ENCODE data around the gene C2orf92.
"Not testable (repeated sequence)": the region's sequence is repeated elsewhere in the genome, so short reads cannot be mapped to it uniquely, and the experiment has no call there.

The C2orf92 gene

GRCh38 chr2:97662386-97662894, 7.1 kb upstream of the C2orf92 start:
- H3K9me3 ChIP-seq (ENCODE audit: control insufficient read depth, insufficient read depth, low read length): no peaks in the 10 kb centered on the region
- peaks cover 5% of the 10 kb centered on the region for H3K4me1 ChIP-seq (ENCODE audit: control insufficient read depth, insufficient read depth, low read length)
- H3K4me3 ChIP-seq (ENCODE audit: low read depth, low read length): peak overlapping the region; percentile 77
- no peaks in the 10 kb centered on the region for H3K27me3 ChIP-seq (ENCODE audit: control insufficient read depth, insufficient read depth, low read length)
- peaks cover 18% of the 10 kb centered on the region for H3K36me3 ChIP-seq (ENCODE audit: control insufficient read depth, insufficient read depth, low read length)
- peak overlapping the region; percentile 47 for H3K9ac ChIP-seq (ENCODE audit: low read depth, low read length)

GRCh38 chr2:97662895-97663625, 6.5 kb upstream of the C2orf92 start:
- peak overlapping the region; percentile 77 for H3K4me3 ChIP-seq (ENCODE audit: low read depth, low read length)
- H3K27me3 ChIP-seq (ENCODE audit: control insufficient read depth, insufficient read depth, low read length): no peaks in the 10 kb centered on the region
- peaks cover 15% of the 10 kb centered on the region for H3K36me3 ChIP-seq (ENCODE audit: control insufficient read depth, insufficient read depth, low read length)
- H3K9me3 ChIP-seq (ENCODE audit: control insufficient read depth, insufficient read depth, low read length): no peaks in the 10 kb centered on the region
- peak overlapping the region; percentile 62 for H3K9ac ChIP-seq (ENCODE audit: low read depth, low read length)
- peaks cover 5% of the 10 kb centered on the region for H3K4me1 ChIP-seq (ENCODE audit: control insufficient read depth, insufficient read depth, low read length)

DNA sequence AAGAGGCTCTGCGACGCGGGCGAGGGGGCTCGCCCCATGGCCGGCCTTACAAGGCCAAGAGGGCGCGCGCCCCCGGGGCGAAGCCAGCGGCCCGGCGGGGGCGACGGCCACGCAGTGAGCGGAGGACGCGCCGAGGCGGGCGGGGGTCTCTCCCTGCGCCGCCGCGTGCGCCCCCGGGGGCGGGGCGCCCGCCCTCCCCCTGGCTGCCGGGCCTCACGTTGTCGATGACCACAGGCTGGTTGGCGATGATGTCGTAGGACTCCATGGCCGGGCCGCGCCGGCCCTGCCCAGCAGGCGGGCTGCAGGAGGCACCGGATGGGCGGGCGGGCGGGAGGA, 5.9 kb upstream of the C2orf92 start:
- peak overlapping the region; percentile 77 for H3K4me3 ChIP-seq (ENCODE audit: low read depth, low read length)
- peak overlapping the region; percentile 62 for H3K9ac ChIP-seq (ENCODE audit: low read depth, low read length)
- H3K9me3 ChIP-seq (ENCODE audit: control insufficient read depth, insufficient read depth, low read length): no peaks in the 10 kb centered on the region
- no peaks in the 10 kb centered on the region for H3K27me3 ChIP-seq (ENCODE audit: control insufficient read depth, insufficient read depth, low read length)
- H3K4me1 ChIP-seq (ENCODE audit: control insufficient read depth, insufficient read depth, low read length): peaks cover 5% of the 10 kb centered on the region
- H3K36me3 ChIP-seq (ENCODE audit: control insufficient read depth, insufficient read depth, low read length): peaks cover 9% of the 10 kb centered on the region

DNA sequence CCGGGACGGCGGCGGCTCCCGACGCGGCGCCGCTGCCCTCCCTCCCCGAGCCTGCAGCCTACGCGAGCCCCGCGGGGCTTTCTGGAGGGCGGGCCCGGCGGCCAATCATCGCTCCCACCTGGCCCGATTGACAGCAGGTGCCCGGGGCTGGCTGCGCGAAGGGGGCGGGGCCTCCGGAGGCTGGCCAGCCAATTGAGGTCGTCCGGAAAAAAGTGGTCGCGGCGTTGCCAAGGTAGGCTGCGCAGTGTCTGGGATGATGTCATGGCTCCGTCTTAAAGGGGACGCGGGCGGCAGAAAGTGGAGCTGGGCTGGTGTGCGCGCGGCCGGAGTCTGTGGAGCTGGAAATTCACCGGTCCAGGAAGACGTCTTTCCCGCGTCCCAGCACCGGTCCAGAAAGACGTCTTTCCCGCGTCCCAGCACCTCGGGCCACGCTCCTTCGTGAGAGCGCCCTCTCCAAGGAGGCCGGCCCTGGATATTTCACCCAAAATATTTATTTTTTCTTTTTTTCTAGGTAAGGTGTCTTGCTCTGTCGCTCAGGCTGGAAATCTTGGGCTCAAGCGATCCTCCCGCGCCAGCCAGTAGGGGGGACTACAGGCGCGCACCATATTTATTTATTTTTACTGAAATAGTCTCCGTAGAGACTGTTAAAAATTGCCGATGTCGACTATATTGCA, 5.4 kb upstream of the C2orf92 start, which contains the start of gene ACTR1B:
TSS of gene ACTR1B (minus strand) at position 83 of the 674 bp plus-strand sequence. CDS start 154 bp downstream, outside the sequence.
- Histone ChIP-seq H3K4me1 (ENCODE audit: control insufficient read depth, insufficient read depth, low read length) (peaks cover 5% of the 10 kb centered on the region), H3K36me3 (ENCODE audit: control insufficient read depth, insufficient read depth, low read length) (peaks cover 4% of the 10 kb centered on the region), H3K9ac (ENCODE audit: low read depth, low read length) (peak within 1 kb of the TSS; percentile 97), H3K4me3 (ENCODE audit: low read depth, low read length) (peak within 1 kb of the TSS; percentile 77), H3K9me3 (ENCODE audit: control insufficient read depth, insufficient read depth, low read length) (no peaks in the 10 kb centered on the region), H3K27me3 (ENCODE audit: control insufficient read depth, insufficient read depth, low read length) (no peaks in the 10 kb centered on the region)

GRCh38 chr2:97664636-97664970, 4.9 kb upstream of the C2orf92 start:
- Histone ChIP-seq H3K36me3 (ENCODE audit: control insufficient read depth, insufficient read depth, low read length) (peaks cover 2% of the 10 kb centered on the region), H3K27me3 (ENCODE audit: control insufficient read depth, insufficient read depth, low read length) (no peaks in the 10 kb centered on the region), H3K9ac (ENCODE audit: low read depth, low read length) (peak overlapping the region; percentile 97), H3K4me3 (ENCODE audit: low read depth, low read length) (peak overlapping the region; percentile 75), H3K4me1 (ENCODE audit: control insufficient read depth, insufficient read depth, low read length) (peaks cover 5% of the 10 kb centered on the region), H3K9me3 (ENCODE audit: control insufficient read depth, insufficient read depth, low read length) (no peaks in the 10 kb centered on the region)

GRCh38 chr2:97670471-97670870, 958 bp downstream of the C2orf92 start:
- peaks cover 2% of the 10 kb centered on the region for H3K4me1 ChIP-seq (ENCODE audit: control insufficient read depth, insufficient read depth, low read length)
- no peaks in the 10 kb centered on the region for H3K36me3 ChIP-seq (ENCODE audit: control insufficient read depth, insufficient read depth, low read length)
- H3K9me3 ChIP-seq (ENCODE audit: control insufficient read depth, insufficient read depth, low read length): no peaks in the 10 kb centered on the region
- no peak overlapping the region for H3K4me3 ChIP-seq (ENCODE audit: low read depth, low read length)
- no peak overlapping the region for H3K9ac ChIP-seq (ENCODE audit: low read depth, low read length)
- H3K27me3 ChIP-seq (ENCODE audit: control insufficient read depth, insufficient read depth, low read length): no peaks in the 10 kb centered on the region

GRCh38 chr2:97671526-97671925, 2.0 kb downstream of the C2orf92 start:
- Histone ChIP-seq H3K4me1 (ENCODE audit: control insufficient read depth, insufficient read depth, low read length) (peaks cover 6% of the 10 kb centered on the region), H3K4me3 (ENCODE audit: low read depth, low read length) (no peak overlapping the region), H3K36me3 (ENCODE audit: control insufficient read depth, insufficient read depth, low read length) (no peaks in the 10 kb centered on the region), H3K9ac (ENCODE audit: low read depth, low read length) (no peak overlapping the region), H3K27me3 (ENCODE audit: control insufficient read depth, insufficient read depth, low read length) (no peaks in the 10 kb centered on the region), H3K9me3 (ENCODE audit: control insufficient read depth, insufficient read depth, low read length) (no peaks in the 10 kb centered on the region)

DNA sequence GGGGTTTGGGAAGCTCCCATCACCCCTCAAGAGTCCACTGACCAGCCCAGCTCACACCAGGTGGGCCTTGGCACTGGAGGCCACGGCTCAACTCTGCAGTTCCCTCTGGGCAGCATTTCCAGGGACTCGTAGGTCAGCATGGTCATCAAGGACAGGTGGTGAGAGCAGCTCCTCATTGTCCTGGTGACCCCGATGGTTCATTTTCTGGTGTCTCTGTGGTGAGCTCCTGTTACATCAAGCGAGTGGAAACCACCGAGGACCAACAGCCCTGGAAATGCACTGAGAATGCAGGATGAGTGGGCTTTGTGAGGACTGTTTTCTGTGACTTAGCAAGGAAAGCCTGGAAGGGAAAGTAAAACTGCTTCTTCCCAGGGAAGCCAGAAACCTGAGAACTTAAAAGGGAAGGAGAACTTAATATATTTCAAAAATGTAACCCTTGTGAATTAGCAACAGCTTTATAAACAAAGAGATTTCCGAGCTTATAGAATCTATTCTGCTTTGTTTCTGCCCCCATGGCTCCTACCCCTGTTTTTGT, 3.2 kb downstream of the C2orf92 start:
- H3K9ac ChIP-seq (ENCODE audit: low read depth, low read length); H3K4me3 ChIP-seq (ENCODE audit: low read depth, low read length); H3K27me3 ChIP-seq (ENCODE audit: control insufficient read depth, insufficient read depth, low read length); H3K9me3 ChIP-seq (ENCODE audit: control insufficient read depth, insufficient read depth, low read length); H3K36me3 ChIP-seq (ENCODE audit: control insufficient read depth, insufficient read depth, low read length); H3K4me1 ChIP-seq (ENCODE audit: control insufficient read depth, insufficient read depth, low read length): not testable (repeated sequence)

- H3K36me3 ChIP-seq (ENCODE audit: control insufficient read depth, insufficient read depth, low read length): no peaks in the 10 kb centered on the region
- H3K4me3 ChIP-seq (ENCODE audit: low read depth, low read length): no peak overlapping the region
- H3K9me3 ChIP-seq (ENCODE audit: control insufficient read depth, insufficient read depth, low read length): no peaks in the 10 kb centered on the region
- no peak overlapping the region for H3K9ac ChIP-seq (ENCODE audit: low read depth, low read length)
- H3K4me1 ChIP-seq (ENCODE audit: control insufficient read depth, insufficient read depth, low read length): peaks cover 6% of the 10 kb centered on the region
- H3K27me3 ChIP-seq (ENCODE audit: control insufficient read depth, insufficient read depth, low read length): no peaks in the 10 kb centered on the region
Measured at GRCh38 chr2:97673182-97673914, 3.8 kb downstream of the C2orf92 start.

DNA sequence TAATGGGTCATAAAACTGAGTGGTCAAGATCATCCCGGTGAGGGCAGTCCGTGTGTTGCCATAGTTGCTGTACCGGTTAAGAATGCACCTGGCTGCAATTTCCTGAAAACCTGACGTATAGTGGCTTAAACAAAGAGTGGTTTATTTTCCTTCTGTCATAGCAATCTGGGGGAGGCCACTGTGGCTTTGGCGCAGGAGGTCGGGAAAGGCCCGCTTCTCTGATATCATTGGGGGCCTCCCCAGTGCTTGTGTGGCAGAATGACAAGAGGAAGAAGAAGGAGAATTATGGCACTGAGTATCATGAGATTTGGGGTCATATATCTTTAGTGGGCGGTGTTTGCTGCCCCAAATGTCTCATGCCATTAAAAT, 4.4 kb downstream of the C2orf92 start:
- Histone ChIP-seq H3K36me3 (ENCODE audit: control insufficient read depth, insufficient read depth, low read length) (no peaks in the 10 kb centered on the region), H3K4me1 (ENCODE audit: control insufficient read depth, insufficient read depth, low read length) (peaks cover 6% of the 10 kb centered on the region), H3K4me3 (ENCODE audit: low read depth, low read length) (no peak overlapping the region), H3K9ac (ENCODE audit: low read depth, low read length) (no peak overlapping the region), H3K9me3 (ENCODE audit: control insufficient read depth, insufficient read depth, low read length) (no peaks in the 10 kb centered on the region), H3K27me3 (ENCODE audit: control insufficient read depth, insufficient read depth, low read length) (no peaks in the 10 kb centered on the region)

GRCh38 chr2:97675430-97676113, 6.1 kb downstream of the C2orf92 start:
- H3K9ac ChIP-seq (ENCODE audit: low read depth, low read length): peak overlapping the region; percentile 12
- no peak overlapping the region for H3K4me3 ChIP-seq (ENCODE audit: low read depth, low read length)
- H3K9me3 ChIP-seq (ENCODE audit: control insufficient read depth, insufficient read depth, low read length): no peaks in the 10 kb centered on the region
- no peaks in the 10 kb centered on the region for H3K27me3 ChIP-seq (ENCODE audit: control insufficient read depth, insufficient read depth, low read length)
- peaks cover 6% of the 10 kb centered on the region for H3K4me1 ChIP-seq (ENCODE audit: control insufficient read depth, insufficient read depth, low read length)
- no peaks in the 10 kb centered on the region for H3K36me3 ChIP-seq (ENCODE audit: control insufficient read depth, insufficient read depth, low read length)
